ENCODE results near the gene FBXL22. TPM values are rescaled to one million over a fixed set of nuclear protein-coding genes. Genes with fewer than 3 reads are reported as not detected.

FBXL22 gene
- total and polyA plus RNA-seq, 8 donors = 0.28 to 2.1 (median 0.90) TPM

GRCh38 chr15:63600001-63600615 is 2.9 kb downstream of the FBXL22 start:
- no peaks in the 10 kb centered on the region for H3K9me3 ChIP-seq
- no peak for FAIRE-seq
- peak; percentile 19 to 36 (median 28) for ATAC-seq
- H3K4me1 ChIP-seq = peaks cover 0 to 10% (median 4%) of the 10 kb centered on the region in 3 donors
- H3K27ac ChIP-seq = peak overlapping the region; percentile 81 to 94 (median 91)
- WGBS, 2 donors = 10 to 13% methylated on average over 24 to 26 of the region's 26 CpGs
- intact Hi-C loops (cut with DNase I) = loop anchor here in 1 of 3 donors (10.0 kb wide), 1 partner anchor 465 kb away; no protein-coding TSS in a partner anchor
- peak in 2 of 6 donors; percentile 42 to 53 for DNase-seq
- no peaks in the 10 kb centered on the region for H3K27me3 ChIP-seq
- H3K36me3 ChIP-seq = no peaks in the 10 kb centered on the region
- no peak for TF ChIP-seq CTCF (IDR thresholded peaks at IDR 0.05)
- H3K4me3 ChIP-seq = peak overlapping the region; percentile 22 to 86 (median 65)

- H3K27ac ChIP-seq = peak overlapping the region; percentile 83 to 94 (median 91)
- WGBS, 2 donors = 0 to 1% methylated on average over 38 to 60 of the region's 60 CpGs
- H3K4me3 ChIP-seq = peak overlapping the region; percentile 64 to 86 (median 65)
- ATAC-seq (peak; percentile 71 to 86 (median 81)), FAIRE-seq (no peak), DNase-seq (peak; percentile 87 to 97 (median 93))
- H3K9me3 ChIP-seq = no peaks in the 10 kb centered on the region
- no peak for TF ChIP-seq CTCF (IDR thresholded peaks at IDR 0.05)
- intact Hi-C loops (cut with DNase I) = loop anchor here in 1 of 3 donors (10.0 kb wide), 1 partner anchor 464 kb away; no protein-coding TSS in a partner anchor
- no peaks in the 10 kb centered on the region for H3K27me3 ChIP-seq
- no peaks in the 10 kb centered on the region for H3K36me3 ChIP-seq
- H3K4me1 ChIP-seq = peaks cover 0 to 10% (median 4%) of the 10 kb centered on the region in 3 donors
Measured at GRCh38 chr15:63600616-63601025, 3.4 kb downstream of the FBXL22 start.

GRCh38 chr15:63601026-63601703 is 4.0 kb downstream of the FBXL22 start:
- Histone ChIP-seq H3K36me3 (no peaks in the 10 kb centered on the region), H3K9me3 (no peaks in the 10 kb centered on the region), H3K27me3 (no peaks in the 10 kb centered on the region), H3K27ac (peak overlapping the region; percentile 81 to 92 (median 86)), H3K4me3 (peak overlapping the region; percentile 60 to 86 (median 64)), H3K4me1 (peaks cover 0 to 10% (median 4%) of the 10 kb centered on the region in 3 donors)
- TF ChIP-seq CTCF (IDR thresholded peaks at IDR 0.05) = no peak
- ATAC-seq (peak; percentile 8 to 24 (median 11)), FAIRE-seq (no peak), DNase-seq (peak; percentile 39 to 86 (median 64))
- 0 to 1% methylated on average over 56 to 63 of the region's 63 CpGs for WGBS, 2 donors
- intact Hi-C loops (cut with DNase I) = loop anchor here in 1 of 3 donors (10.0 kb wide), 1 partner anchor 464 kb away; no protein-coding TSS in a partner anchor

- WGBS, 2 donors = 8 to 10% methylated on average over 9 of the region's 9 CpGs
- peak in 3 of 4 donors; percentile 18 to 20 (median 18) for ATAC-seq
- H3K4me1 ChIP-seq = peaks cover 0 to 10% (median 4%) of the 10 kb centered on the region in 3 donors
- no peaks in the 10 kb centered on the region for H3K9me3 ChIP-seq
- DNase-seq = peak; percentile 42 to 76 (median 52)
- H3K27me3 ChIP-seq = no peaks in the 10 kb centered on the region
- intact Hi-C loops (cut with DNase I) = loop anchor here in 1 of 3 donors (10.0 kb wide), 1 partner anchor 463 kb away; no protein-coding TSS in a partner anchor
- TF ChIP-seq CTCF (IDR thresholded peaks at IDR 0.05) = no peak
- peak overlapping the region; percentile 60 to 86 (median 64) for H3K4me3 ChIP-seq
- peak overlapping the region; percentile 81 to 92 (median 86) for H3K27ac ChIP-seq
- FAIRE-seq = no peak
- no peaks in the 10 kb centered on the region for H3K36me3 ChIP-seq
Measured at GRCh38 chr15:63601704-63602185, 4.6 kb downstream of the FBXL22 start.
